H1 (cell line): Measurements from ENCODE around the gene S1PR1. TPM values are rescaled to one million over a fixed set of nuclear protein-coding genes. Genes with fewer than 3 reads are reported as not detected.

Experiments
- CTCF ChIA-PET: fragments of 300-600 bp; sonication (Branson Sonifier 250); formaldehyde crosslinking; loops from one replicate; lab custom pipeline; 2021; ENCODE audit not compliant: partially characterized antibody; lab: Charles Lee
- POLR2A ChIA-PET: fragments of 300-600 bp; sonication (Branson Sonifier 250); formaldehyde crosslinking; loops from one replicate; lab custom pipeline; 2021; ENCODE audit warnings: inconsistent platforms; ENCODE audit not compliant: partially characterized antibody; lab: Charles Lee
- DNase-seq, 2 experiments: peaks; one replicate each; pipeline versions ENCODE4 v3.0.0 to v3.0.0-alpha.2; 2010 to 2022; ENCODE audit warnings: low spot score in 2 of 2, low read depth in 1 of 2, mixed read lengths in 1 of 2
- FAIRE-seq: peaks from 2 replicates; lab custom pipeline; 2011; peaks lifted over from hg19 to GRCh38; lab: Jason Lieb, UNC
- H2AFZ ChIP-seq: 2 replicates; pipeline ENCODE4 v1.8.1; 2012; ENCODE audit warnings: low read length, inconsistent platforms
- H2AK5ac ChIP-seq: 2 replicates; pipeline ENCODE4 v1.6.1; 2013; ENCODE audit warnings: low read depth, low read length
- H2BK120ac ChIP-seq: replicated peaks from 2 replicates; pipeline ENCODE3; 2013; ENCODE audit warnings: low read depth, low read length, inconsistent platforms
- H2BK12ac ChIP-seq: 2 replicates; pipeline ENCODE4 v1.6.1; 2013; ENCODE audit warnings: low read depth, low read length
- H2BK15ac ChIP-seq: 2 replicates; pipeline ENCODE4 v1.6.1; 2013; ENCODE audit warnings: low read length
- H2BK20ac ChIP-seq: 2 replicates; pipeline ENCODE4 v1.6.1; 2013; ENCODE audit warnings: low read length
- H2BK5ac ChIP-seq: 2 replicates; pipeline ENCODE4 v1.6.1; 2013; ENCODE audit warnings: low read depth, low read length
- H3K14ac ChIP-seq: 2 replicates; pipeline ENCODE4 v1.6.1; 2013; ENCODE audit warnings: inconsistent platforms; ENCODE audit not compliant: insufficient read length
- H3K18ac ChIP-seq: 2 replicates; pipeline ENCODE4 v1.6.1; 2013; ENCODE audit warnings: low read length; ENCODE audit errors: extremely low read depth
- H3K23ac ChIP-seq: 2 replicates; pipeline ENCODE4 v1.6.1; 2013; ENCODE audit warnings: inconsistent platforms; ENCODE audit not compliant: insufficient read length
- H3K23me2 ChIP-seq: 2 replicates; pipeline ENCODE4 v1.6.1; 2013; ENCODE audit warnings: low read depth, low read length
- H3K27ac ChIP-seq: 2 replicates; pipeline ENCODE4 v1.6.1; 2011; ENCODE audit warnings: low read depth, low read length, inconsistent platforms
- H3K27me3 ChIP-seq, 4 experiments: replicated peaks in 1 of 4; 1 replicate in 1 of 4; 2 replicates in 3 of 4; pipeline versions ENCODE4 v1.6.1 to v1.8.1; 2011 to 2013; ENCODE audit warnings: low read length in 3 of 4, mild to moderate bottlenecking in 3 of 4, inconsistent platforms in 2 of 4, mixed read lengths in 2 of 4, moderate library complexity in 1 of 4; ENCODE audit not compliant: control insufficient read depth in 3 of 4, insufficient read depth in 3 of 4; ENCODE audit errors: extremely low read depth in 1 of 4
- H3K36me3 ChIP-seq, 4 experiments: 2 replicates each; pipeline versions ENCODE4 v1.6.1 to v1.8.1; 2011 to 2013; ENCODE audit warnings: mild to moderate bottlenecking in 4 of 4, low read length in 3 of 4, moderate library complexity in 2 of 4, control low read depth in 1 of 4, inconsistent platforms in 1 of 4; ENCODE audit not compliant: insufficient read depth in 4 of 4, control insufficient read depth in 2 of 4
- H3K4ac ChIP-seq: replicated peaks from 2 replicates; pipeline ENCODE3; 2013; ENCODE audit warnings: low read length, low read depth, mixed read lengths, inconsistent platforms; ENCODE audit not compliant: insufficient read length
- H3K4me1 ChIP-seq, 4 experiments: replicated peaks in 1 of 4; 1 replicate in 1 of 4; 2 replicates in 3 of 4; pipeline versions ENCODE4 v1.6.1 to v1.8.1; 2011 to 2013; ENCODE audit warnings: low read length in 3 of 4, inconsistent platforms in 2 of 4, mixed read lengths in 1 of 4; ENCODE audit not compliant: insufficient read depth in 4 of 4, control insufficient read depth in 3 of 4
- H3K4me2 ChIP-seq, 2 experiments: 2 replicates each; pipeline versions ENCODE4 v1.6.1 to v1.8.1; 2011 to 2013; ENCODE audit warnings: low read depth in 2 of 2, low read length in 2 of 2, control low read depth in 1 of 2, inconsistent platforms in 1 of 2, mild to moderate bottlenecking in 1 of 2; ENCODE audit not compliant: insufficient read depth in 1 of 2
- H3K4me3 ChIP-seq, 4 experiments: fragments of 200-600, 300-600 bp in 1 of 4; sonication (generic), shearing (Covaris generic), sonication (Bioruptor Twin) in 1 of 4; 2 replicates each; pipeline versions ENCODE4 v1.5.1 to v1.8.1; 2011 to 2016; ENCODE audit warnings: low read length in 4 of 4, low read depth in 3 of 4, control low read depth in 2 of 4, inconsistent platforms in 2 of 4, mild to moderate bottlenecking in 2 of 4, mixed read lengths in 1 of 4, moderate library complexity in 1 of 4; ENCODE audit not compliant: insufficient read depth in 2 of 4; ENCODE audit errors: extremely low read depth in 1 of 4
- H3K56ac ChIP-seq: replicated peaks from 2 replicates; pipeline ENCODE3; 2013; ENCODE audit warnings: low read depth, mild to moderate bottlenecking, mixed read lengths, low read length, inconsistent platforms; ENCODE audit not compliant: insufficient read length
- H3K79me1 ChIP-seq: 2 replicates; pipeline ENCODE4 v1.6.1; 2013; ENCODE audit warnings: low read depth, low read length, control low read depth
- H3K79me2 ChIP-seq, 2 experiments: 2 replicates each; pipeline versions ENCODE4 v1.6.1 to v1.8.1; 2012 to 2013; ENCODE audit warnings: low read length in 2 of 2, mild to moderate bottlenecking in 2 of 2, inconsistent platforms in 1 of 2; ENCODE audit not compliant: insufficient read depth in 2 of 2, control insufficient read depth in 1 of 2
- H3K9ac ChIP-seq, 4 experiments: replicated peaks in 1 of 4; 1 replicate in 1 of 4; 2 replicates in 3 of 4; pipeline versions ENCODE4 v1.6.1 to v1.8.1; 2011 to 2013; ENCODE audit warnings: low read depth in 3 of 4, low read length in 3 of 4, control low read depth in 2 of 4, mild to moderate bottlenecking in 2 of 4, moderate library complexity in 2 of 4, inconsistent platforms in 1 of 4; ENCODE audit errors: extremely low read depth in 1 of 4
- H3K9me3 ChIP-seq, 2 experiments: 2 replicates each; pipeline versions ENCODE4 v1.6.1 to v1.8.1; 2012 to 2013; ENCODE audit warnings: mild to moderate bottlenecking in 2 of 2, moderate library complexity in 2 of 2, control low read depth in 1 of 2, inconsistent platforms in 1 of 2, low read depth in 1 of 2, low read length in 1 of 2, mixed read lengths in 1 of 2; ENCODE audit not compliant: insufficient read depth in 2 of 2
- H4K20me1 ChIP-seq, 2 experiments: replicated peaks in 1 of 2; 2 replicates each; pipeline versions ENCODE3 to v1.8.1; 2011 to 2013; ENCODE audit warnings: inconsistent platforms in 2 of 2, low read length in 2 of 2, mild to moderate bottlenecking in 1 of 2; ENCODE audit not compliant: insufficient read depth in 2 of 2, control insufficient read depth in 1 of 2
- H4K5ac ChIP-seq: 2 replicates; pipeline ENCODE4 v1.6.1; 2013; ENCODE audit warnings: low read length, low read depth, mixed read lengths, inconsistent platforms; ENCODE audit not compliant: insufficient read length
- H4K8ac ChIP-seq: 2 replicates; pipeline ENCODE4 v1.8.0; 2013; ENCODE audit warnings: mild to moderate bottlenecking, moderate library complexity, low read length, inconsistent platforms; ENCODE audit not compliant: insufficient read depth; ENCODE audit errors: extremely low read depth
- H4K91ac ChIP-seq: replicated peaks from 2 replicates; pipeline ENCODE3; 2013; ENCODE audit warnings: low read length, mixed read lengths, inconsistent platforms; ENCODE audit not compliant: insufficient read length
- JUND ChIP-seq: IDR thresholded peaks from 2 replicates; pipeline ENCODE4 v1.6.1; 2011; ENCODE audit warnings: mild to moderate bottlenecking, improper control_type of control experiment, low read length
- WGBS, 2 experiments: shearing (Covaris generic) in 1 of 2; methylation state at CpG; one replicate each; pipeline versions ENCODE4 v1.1.6 to v1.1.7; 2013 to 2015; ENCODE audit warnings: low lambda C conversion rate in 2 of 2, mixed read lengths in 2 of 2, inconsistent platforms in 1 of 2, low coverage in 1 of 2, missing lambda C conversion rate in 1 of 2; ENCODE audit not compliant: insufficient replicate concordance in 2 of 2, insufficient coverage in 1 of 2, insufficient read length in 1 of 2; ENCODE audit errors: extremely low coverage in 1 of 2, missing lambda C conversion rate in 1 of 2; 5-methylcytosine and 5-hydroxymethylcytosine counted together
- polyA plus RNA-seq, 7 experiments: library from polyadenylated mRNA; depleted of rRNA in 3 of 7; stranded (reverse) in 5 of 7; unstranded in 2 of 7; fragments of >200 nt in 5 of 7; fragments of 200-250 nt in 2 of 7; gene quantifications; 1 replicate in 5 of 7; 2 replicates in 1 of 7; 4 replicates in 1 of 7; pipeline versions ENCODE4 v1.2.1 to v1.2.3, GENCODE V29; 2011 to 2013; ENCODE audit warnings: missing spikeins in 2 of 7, mixed read lengths in 2 of 7
- total RNA-seq: library from RNA; stranded (reverse); fragmentation: NEBNext Ultra II Directional; extraction: Animal tissue kit (Norgen Biotek cat#: 25700); gene quantifications from 2 replicates; pipeline ENCODE4 v1.2.1, GENCODE V29; 2021

Gene S1PR1
- total and polyA plus RNA-seq, 2 of the 8 experiments (the other 6 are each of a cell fraction or from before 2014, with no cell fraction given) = 3.5 to 5.5 TPM

GRCh38 chr1:101278238-101278637 is 41.4 kb downstream of the S1PR1 start:
- no peak overlapping the region for H3K23ac ChIP-seq
- no peak overlapping the region for H3K27ac ChIP-seq
- no peak overlapping the region for H3K4ac ChIP-seq
- no peaks in the 10 kb centered on the region for H4K20me1 ChIP-seq
- H3K4me1 ChIP-seq = no peaks in the 10 kb centered on the region
- H2BK5ac ChIP-seq = no peak overlapping the region
- no peak overlapping the region for H3K14ac ChIP-seq
- POLR2A ChIA-PET = no interaction called here
- no peak overlapping the region for H2BK12ac ChIP-seq
- CTCF ChIA-PET = interaction anchor here (0.8 to 3.1 kb wide), 4 partner anchors 10 to 142 kb away, joined by 3 to 30 read pairs (median 6); no protein-coding TSS in a partner anchor
- no peaks in the 10 kb centered on the region for H3K36me3 ChIP-seq
- WGBS, 2 experiments = 87% methylated on average over 4 of the region's 4 CpGs; no CpG with 5 or more reads in 1 of the 2 experiments
- H4K91ac ChIP-seq = no peak overlapping the region
- no peak overlapping the region for H3K18ac ChIP-seq
- H4K5ac ChIP-seq = no peak overlapping the region
- H3K23me2 ChIP-seq = no peaks in the 10 kb centered on the region
- H4K8ac ChIP-seq = no peak overlapping the region
- H3K27me3 ChIP-seq = no peaks in the 10 kb centered on the region
- no peak overlapping the region for H3K9ac ChIP-seq
- no peak overlapping the region for H3K4me2 ChIP-seq
- no peak for DNase-seq
- no peak overlapping the region for H3K56ac ChIP-seq
- H3K79me2 ChIP-seq = no peaks in the 10 kb centered on the region
- no peak overlapping the region for H2BK120ac ChIP-seq
- H2BK15ac ChIP-seq = no peak overlapping the region
- no peak overlapping the region for H3K4me3 ChIP-seq
- H2AFZ ChIP-seq = no peak overlapping the region
- H3K79me1 ChIP-seq = no peaks in the 10 kb centered on the region
- no peak for FAIRE-seq
- H2BK20ac ChIP-seq = no peak overlapping the region
- H2AK5ac ChIP-seq = no peak overlapping the region
- no peaks in the 10 kb centered on the region for H3K9me3 ChIP-seq
- no peak for TF ChIP-seq JUND
